GM12891 (cell line): Measurements from ENCODE around the gene C11orf24.
A peak's percentile ranks its signal among the peaks of the same experiment; 100 is the strongest.

Experiments used
- DNase-seq: peaks from one replicate; pipeline ENCODE4 v3.0.0; 2011; ENCODE audit warnings: low spot score; ENCODE audit not compliant: insufficient read length
- FAIRE-seq: peaks from 2 replicates; lab custom pipeline; 2011; peaks lifted over from hg19 to GRCh38; lab: Jason Lieb, UNC
- PAX5 ChIP-seq: IDR thresholded peaks from 2 replicates; pipeline ENCODE4 v1.6.1; 2011; ENCODE audit warnings: low read length, moderate library complexity, mild to moderate bottlenecking; ENCODE audit not compliant: insufficient read depth, severe bottlenecking
- POLR2A ChIP-seq: IDR thresholded peaks from 2 replicates; pipeline ENCODE4 v1.6.1; 2011; ENCODE audit warnings: low read depth, low read length, control low read depth
- POLR2AphosphoS5 ChIP-seq: IDR thresholded peaks from 2 replicates; pipeline ENCODE4 v1.6.1; 2011; ENCODE audit warnings: low read depth, low read length, control low read depth
- POU2F2 ChIP-seq: IDR thresholded peaks from 2 replicates; pipeline ENCODE4 v1.6.1; 2011; ENCODE audit warnings: low read depth, mild to moderate bottlenecking, control low read depth, low read length, moderate library complexity
- SPI1 ChIP-seq: IDR thresholded peaks from 2 replicates; pipeline ENCODE4 v1.6.1; 2011; ENCODE audit warnings: low read depth, low read length, control low read depth
- TAF1 ChIP-seq: IDR thresholded peaks from 2 replicates; pipeline ENCODE4 v1.6.1; 2011; ENCODE audit warnings: low read depth, low read length, control low read depth

The C11orf24 gene

GRCh38 chr11:68213135-68213515, 58.6 kb downstream of the C11orf24 start, which contains the start of gene KMT5B:
Gene KMT5B, minus strand, starts transcription at chr11:68213296. Its CDS starts 23,220 bp downstream, at chr11:68190076.
- no peak for TF ChIP-seq POLR2AphosphoS5
- no peak for TF ChIP-seq PAX5
- no peak for TF ChIP-seq TAF1
- no peak for TF ChIP-seq POU2F2
- no peak for TF ChIP-seq SPI1
- no peak for TF ChIP-seq POLR2A
- no peak for FAIRE-seq
- DNase-seq: no peak

- FAIRE-seq (peak; percentile 66), DNase-seq (peak; percentile 74)
- TF ChIP-seq POLR2A (no peak), PAX5 (no peak), POU2F2 (no peak), TAF1 (no peak), POLR2AphosphoS5 (no peak), SPI1 (no peak)
These were observed 59.2 kb downstream of the C11orf24 start for GRCh38 chr11:68212421-68213134.

- FAIRE-seq (no peak), DNase-seq (no peak)
- no peak for TF ChIP-seq PAX5
- no peak for TF ChIP-seq TAF1
- no peak for TF ChIP-seq SPI1
- no peak for TF ChIP-seq POLR2AphosphoS5
- no peak for TF ChIP-seq POU2F2
- no peak for TF ChIP-seq POLR2A
These were observed 60.2 kb downstream of the C11orf24 start for GRCh38 chr11:68211546-68211945.
